Adrenal gland (tissue), 19 donors: ENCODE measurements around the gene CBR3. TPM values are rescaled to one million over a fixed set of nuclear protein-coding genes. Genes with fewer than 3 reads are reported as not detected.

Source experiments
- DNase-seq, 7 donors: peaks; one replicate each; pipeline ENCODE4 v3.0.0-alpha.2; 2019 to 2020
- H3K27ac ChIP-seq, 5 donors: fragments of 200-600 bp; sonication (generic) in 4 of 5; 1 replicate in 3 of 5; 2 replicates in 2 of 5; pipeline versions ENCODE4 v1.5.1 to v1.8.0; 2016 to 2020; ENCODE audit warnings: mild to moderate bottlenecking in 1 of 5
- H3K27me3 ChIP-seq: fragments of 200-600 bp; 2 replicates; pipeline ENCODE4 v1.8.0; 2021
- H3K36me3 ChIP-seq, 2 donors: fragments of 200-600 bp; replicated peaks in 1 of 2; 1 replicate in 1 of 2; 2 replicates in 1 of 2; pipeline versions ENCODE4 v1.5.1 to v1.8.0; 2018 to 2022
- H3K4me1 ChIP-seq, 2 donors: fragments of 200-600 bp; replicated peaks in 1 of 2; 1 replicate in 1 of 2; 2 replicates in 1 of 2; pipeline versions ENCODE4 v1.5.1 to v1.8.0; 2018 to 2021
- H3K4me3 ChIP-seq, 4 donors: fragments of 200-600 bp; sonication (generic) in 3 of 4; one replicate each; pipeline ENCODE4 v1.5.1; 2016 to 2018
- H3K9me3 ChIP-seq, 3 donors: fragments of 200-600 bp; sonication (generic) in 1 of 3; replicated peaks in 1 of 3; 1 replicate in 2 of 3; 2 replicates in 1 of 3; pipeline versions ENCODE4 v1.5.1 to v1.8.0; 2016 to 2021
- CTCF ChIP-seq, 6 experiments: fragments of 450-650 bp in 4 of 6; fragments of 200-600 bp in 2 of 6; sonication (generic) in 1 of 6; IDR thresholded peaks; 1 replicate in 5 of 6; 2 replicates in 1 of 6; pipeline versions ENCODE4 v1.5.1 to v1.8.0; 2016 to 2021; ENCODE audit warnings: antibody characterized with exemption in 6 of 6, mild to moderate bottlenecking in 2 of 6, moderate library complexity in 1 of 6
- POLR2A ChIP-seq, 2 donors: fragments of 450-650 bp; IDR thresholded peaks; one replicate each; pipeline ENCODE4 v1.6.1; 2017; ENCODE audit warnings: antibody characterized with exemption in 2 of 2, mild to moderate bottlenecking in 2 of 2, moderate library complexity in 1 of 2
- WGBS, 4 donors: extraction: QIAGEN DNeasy Blood & Tissue Kit in 2 of 4; methylation state at CpG; one replicate each; pipeline versions ENCODE4 v1.1.5 to v1.1.7; 2013 to 2017; 5-methylcytosine and 5-hydroxymethylcytosine counted together
- intact Hi-C, 2 donors: fragments of 100-400 bp; cut with DNase I; formaldehyde crosslinking; loops; one replicate each; pipeline versions ENCODE4 v1.14.1 to v1.15.0; 2022 to 2023
- long read RNA-seq, 10 donors: library from polyadenylated mRNA in 3 of 10; unstranded in 2 of 10; stranded (forward) in 1 of 10; transcript quantifications; one replicate each; pipeline ENCODE4 v2.0.0 and lab custom pipeline, GENCODE V29; 2021 to 2026
- polyA plus RNA-seq, 3 donors: library from polyadenylated mRNA; stranded (reverse); fragments of 200-250 nt in 2 of 3; fragments of 350-450 nt in 1 of 3; fragmentation: Illumina TruSeq in 1 of 3; extraction: RNeasy Lipid Tissue Mini Kit (QIAGEN cat#74804) in 1 of 3; gene quantifications; one replicate each; pipeline ENCODE4 v1.2.3, GENCODE V29; 2013 to 2014
- total RNA-seq, 9 donors: library from RNA; depleted of rRNA in 4 of 9; stranded (reverse); fragments of >200 nt in 4 of 9; fragments of 120-200 nt in 1 of 9; fragmentation: NEBNext Ultra II Directional in 1 of 9; extraction: Animal tissue kit (Norgen Biotek cat#: 25700) in 1 of 9; gene quantifications; one replicate each; pipeline versions ENCODE4 v1.1.0 to v1.2.4, GENCODE V29; 2013 to 2023
- donor health status: healthy with polysubstance abuse.
- donor health status: Bipolar disorder and iron deficiency.
- donor health status: DM: yes; HTN: yes; CAD: no.
- donor health status: DM: no; HTN: no; CAD: no.
- donor health status: DM: no; HTN: no; CAD: no.
- donor health status: DM: yes; HTN: yes; CAD: no.

The CBR3 gene
- total RNA-seq (10 to 100 TPM in 1 of 9 donors, 1 to 10 TPM in 7, under 1 TPM in 1; 0.83 to 10.7 (median 2.8) TPM), polyA plus RNA-seq (1 to 10 TPM; 1.3 to 8.5 (median 5.3) TPM)
- long read RNA-seq, donor 1, partial matches to known transcripts: 0 of 1 reads
- long read RNA-seq, donor 1, other reads (novel, unspliced or antisense): 0 of 1 reads
- long read RNA-seq, donor 2: 0 reads
- long read RNA-seq, donor 3, partial matches to known transcripts: 0 of 1 reads
- long read RNA-seq, donor 3, other reads (novel, unspliced or antisense): 0 of 1 reads
- long read RNA-seq, donor 4, partial matches to known transcripts: 0 of 2 reads
- long read RNA-seq, donor 4, other reads (novel, unspliced or antisense): 1 of 2 reads
- long read RNA-seq, donor 5, partial matches to known transcripts: 0 of 1 reads
- long read RNA-seq, donor 5, other reads (novel, unspliced or antisense): 0 of 1 reads
- long read RNA-seq, donor 6, partial matches to known transcripts: 0 of 3 reads
- long read RNA-seq, donor 6, other reads (novel, unspliced or antisense): 2 of 3 reads
- long read RNA-seq, donor 7: 0 reads
- long read RNA-seq, donor 8, partial matches to known transcripts: 0 of 1 reads
- long read RNA-seq, donor 8, other reads (novel, unspliced or antisense): 0 of 1 reads
- long read RNA-seq, donor 9, partial matches to known transcripts: 0 of 1 reads
- long read RNA-seq, donor 9, other reads (novel, unspliced or antisense): 0 of 1 reads
- long read RNA-seq, donor 10: 0 reads

- peak within 1 kb of the TSS in 3 of 4 donors; percentile 8 to 71 (median 67) for H3K4me3 ChIP-seq
- DNase-seq: peak in 6 of 7 donors; percentile 38 to 59 (median 44)
- H3K27me3 ChIP-seq: no peaks in the 10 kb centered on the region
- WGBS, 4 donors: 0 to 2% (median 1%) methylated on average over 13 to 53 of the region's 53 CpGs
- no peaks in the 10 kb centered on the region for H3K9me3 ChIP-seq
- intact Hi-C loops: loop anchor here in 1 of 2 donors (5.0 kb wide), 2 partner anchors 77 to 197 kb away; no protein-coding TSS in a partner anchor
- peak in 1 of 2 donors; percentile 8 for TF ChIP-seq POLR2A (IDR thresholded peaks at IDR 0.05)
- no peak for TF ChIP-seq CTCF (IDR thresholded peaks at IDR 0.05)
- no peaks in the 10 kb centered on the region for H3K36me3 ChIP-seq
- peak within 1 kb of the TSS in 4 of 5 donors; percentile 34 to 89 (median 52) for H3K27ac ChIP-seq
- peaks cover 3 to 18% of the 10 kb centered on the region in 2 donors for H3K4me1 ChIP-seq
These were observed at the start of gene CBR3 for GRCh38 chr21:36134803-36135390. Gene CBR3, plus strand, starts transcription at chr21:36135079. Its CDS starts 114 bp downstream, at chr21:36135193.

GRCh38 chr21:36087362-36088138, 47.3 kb upstream of the CBR3 start:
- peak in 3 of 7 donors; percentile 41 to 51 (median 46) for DNase-seq
- H3K36me3 ChIP-seq: no peaks in the 10 kb centered on the region

GRCh38 chr21:36089946-36090345, 44.9 kb upstream of the CBR3 start:
- TF ChIP-seq CTCF (IDR thresholded peaks at IDR 0.05) (no peak), POLR2A (IDR thresholded peaks at IDR 0.05) (no peak)
- H3K36me3 ChIP-seq: no peaks in the 10 kb centered on the region
- no peaks in the 10 kb centered on the region for H3K9me3 ChIP-seq
- 79 to 93% (median 92%) methylated on average over 3 of the region's 3 CpGs for WGBS, 4 donors
- H3K27me3 ChIP-seq: no peaks in the 10 kb centered on the region
- H3K4me3 ChIP-seq: no peak overlapping the region
- intact Hi-C loops: no loop called here
- no peak overlapping the region for H3K27ac ChIP-seq
- no peak for DNase-seq
- no peaks in the 10 kb centered on the region for H3K4me1 ChIP-seq

More at GRCh38 chr21:36087362-36088138, 47.3 kb upstream of the CBR3 start:
- Histone ChIP-seq H3K4me1 (no peaks in the 10 kb centered on the region), H3K4me3 (no peak overlapping the region), H3K27ac (peak overlapping the region in 3 of 5 donors; percentile 21 to 45 (median 21)), H3K9me3 (no peaks in the 10 kb centered on the region), H3K27me3 (no peaks in the 10 kb centered on the region)
- intact Hi-C loops: no loop called here
- no peak for TF ChIP-seq CTCF (IDR thresholded peaks at IDR 0.05)
- TF ChIP-seq POLR2A (IDR thresholded peaks at IDR 0.05): no peak
- 39 to 48% (median 44%) methylated on average over 5 to 6 of the region's 6 CpGs for WGBS, 4 donors
